DOHH2 (cell line): Measurements from ENCODE around the gene ARIH2.

Source experiments
- EZH2phosphoT487 ChIP-seq: fragments of 200-600 bp; sonication (generic); IDR thresholded peaks from 2 replicates; pipeline ENCODE4 v1.6.1; 2017; ENCODE audit warnings: borderline replicate concordance, mild to moderate bottlenecking, antibody characterized with exemption, low read length, moderate library complexity, mixed read lengths
- TF ChIP-seq, protein P1 (sequence below): fragments of 200-600 bp; sonication (generic); IDR thresholded peaks from one replicate; pipeline ENCODE4 v1.5.1; 2014; ENCODE audit warnings: antibody characterized with exemption, mild to moderate bottlenecking, low read depth, low read length; ENCODE audit not compliant: poor library complexity, severe bottlenecking

DNA sequence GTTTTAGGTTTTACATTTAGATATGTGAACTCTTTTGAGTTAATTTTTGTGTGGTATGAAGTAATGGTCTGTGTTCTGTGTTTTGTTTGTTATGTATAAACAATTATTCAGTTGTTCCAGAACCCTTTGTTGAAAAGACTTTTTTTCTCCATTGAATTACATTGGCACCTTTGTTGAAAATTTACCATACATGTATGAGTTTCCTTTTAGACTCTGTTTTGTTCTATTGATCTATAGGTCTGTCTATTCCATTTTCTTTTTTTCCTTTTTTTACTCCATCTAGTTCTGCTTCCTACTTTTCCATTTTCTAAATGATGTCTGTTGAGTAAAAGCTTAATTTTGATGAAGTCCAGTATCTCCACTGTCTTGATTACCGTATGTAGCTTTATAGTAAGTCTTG is 31.4 kb downstream of the ARIH2 start:
- TF ChIP-seq, protein P1, sequence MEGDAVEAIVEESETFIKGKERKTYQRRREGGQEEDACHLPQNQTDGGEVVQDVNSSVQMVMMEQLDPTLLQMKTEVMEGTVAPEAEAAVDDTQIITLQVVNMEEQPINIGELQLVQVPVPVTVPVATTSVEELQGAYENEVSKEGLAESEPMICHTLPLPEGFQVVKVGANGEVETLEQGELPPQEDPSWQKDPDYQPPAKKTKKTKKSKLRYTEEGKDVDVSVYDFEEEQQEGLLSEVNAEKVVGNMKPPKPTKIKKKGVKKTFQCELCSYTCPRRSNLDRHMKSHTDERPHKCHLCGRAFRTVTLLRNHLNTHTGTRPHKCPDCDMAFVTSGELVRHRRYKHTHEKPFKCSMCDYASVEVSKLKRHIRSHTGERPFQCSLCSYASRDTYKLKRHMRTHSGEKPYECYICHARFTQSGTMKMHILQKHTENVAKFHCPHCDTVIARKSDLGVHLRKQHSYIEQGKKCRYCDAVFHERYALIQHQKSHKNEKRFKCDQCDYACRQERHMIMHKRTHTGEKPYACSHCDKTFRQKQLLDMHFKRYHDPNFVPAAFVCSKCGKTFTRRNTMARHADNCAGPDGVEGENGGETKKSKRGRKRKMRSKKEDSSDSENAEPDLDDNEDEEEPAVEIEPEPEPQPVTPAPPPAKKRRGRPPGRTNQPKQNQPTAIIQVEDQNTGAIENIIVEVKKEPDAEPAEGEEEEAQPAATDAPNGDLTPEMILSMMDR = no peak
- no peak for TF ChIP-seq EZH2phosphoT487
